Measurements from ENCODE around the gene MGST3.
A peak's percentile ranks its signal among the peaks of the same experiment; 100 is the strongest.
"Not testable (repeated sequence)": the region's sequence is repeated elsewhere in the genome, so short reads cannot be mapped to it uniquely, and the experiment has no call there.

Gene MGST3

DNA sequence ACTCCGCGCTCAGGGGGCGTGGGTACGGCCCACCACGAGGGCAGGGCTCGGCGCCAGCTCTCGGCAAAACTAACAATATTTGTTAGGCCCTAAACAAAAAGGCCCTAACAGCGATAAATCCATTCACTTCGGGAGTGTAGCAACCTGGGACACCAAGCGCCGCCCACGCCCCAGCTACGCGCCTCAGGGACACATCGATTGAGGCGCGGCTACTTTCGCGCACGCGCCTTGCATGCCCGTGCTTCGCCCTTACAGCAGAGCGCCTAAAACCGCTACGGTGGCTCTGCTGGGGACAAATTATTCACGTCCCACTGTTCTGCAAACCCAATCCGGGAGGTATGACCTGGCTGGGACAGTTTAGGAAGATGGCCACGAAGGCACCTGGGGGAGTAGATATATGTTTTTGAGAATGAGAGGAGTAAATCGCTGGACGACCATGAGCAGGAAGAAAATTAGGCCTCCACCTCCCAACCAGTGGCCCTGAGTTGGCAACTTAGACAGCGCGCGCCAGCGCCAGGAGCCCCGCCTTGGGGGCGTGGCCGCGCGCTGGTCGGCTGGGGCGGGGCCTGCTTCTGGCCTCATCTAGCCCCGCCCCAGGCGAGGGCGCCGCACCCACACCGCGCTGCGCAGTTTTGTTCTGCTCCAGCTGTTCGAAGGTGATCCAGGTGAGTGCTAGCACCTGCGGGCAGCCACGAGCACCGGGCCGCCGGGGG lies at the start of gene MGST3:
TSS of gene MGST3 (plus strand) at position 606 of the 713 bp plus-strand sequence. CDS start 18,614 bp downstream, outside the sequence.
- Histone ChIP-seq H3K9ac (ENCODE audit: low read depth in 1 of 2, low read length in 2 of 2) (peak within 1 kb of the TSS; percentile 94 to 98), H3K9me3 (ENCODE audit: control insufficient read depth in 1 of 2, low read length in 2 of 2) (no peaks in the 10 kb centered on the region), H3K27me3 (ENCODE audit: control insufficient read depth in 1 of 2, insufficient read depth in 2 of 2, low read length in 2 of 2) (no peaks in the 10 kb centered on the region), H3K4me1 (ENCODE audit: control insufficient read depth in 1 of 2, insufficient read depth in 2 of 2, low read length in 2 of 2) (peaks cover 35 to 41% of the 10 kb centered on the region in 2 donors), H3K4me3 (ENCODE audit: low read depth in 1 of 2, low read length in 2 of 2) (peak within 1 kb of the TSS; percentile 90 to 99), H3K36me3 (ENCODE audit: control insufficient read depth in 1 of 2, insufficient read depth in 2 of 2, low read length in 2 of 2) (no peaks in the 10 kb centered on the region), H3K27ac (ENCODE audit: low read depth, low read length) (peak within 1 kb of the TSS; percentile 96)

DNA sequence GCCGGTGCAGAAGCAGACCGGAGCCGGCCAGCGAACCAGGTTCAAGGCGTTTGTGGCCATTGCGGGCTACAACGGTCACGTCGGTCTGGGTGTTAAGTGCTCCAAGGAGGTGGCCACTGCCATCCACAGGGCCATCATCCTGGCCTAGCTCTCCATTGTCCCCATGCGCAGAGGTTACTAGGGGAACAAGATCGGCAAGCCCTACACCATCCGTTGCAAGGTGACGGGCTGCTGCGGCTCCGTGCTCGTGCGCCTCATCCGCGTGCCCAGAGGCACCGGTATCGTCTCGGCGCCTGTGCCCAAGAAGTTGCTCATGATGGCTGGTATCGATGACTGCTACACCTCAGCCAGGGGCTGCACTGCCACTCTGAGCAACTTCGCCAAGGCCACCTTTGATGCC lies 49.1 kb upstream of the MGST3 start:
- Histone ChIP-seq H3K4me1 (ENCODE audit: control insufficient read depth in 1 of 2, insufficient read depth in 2 of 2, low read length in 2 of 2) (no peaks in the 10 kb centered on the region), H3K36me3 (ENCODE audit: control insufficient read depth in 1 of 2, insufficient read depth in 2 of 2, low read length in 2 of 2) (no peaks in the 10 kb centered on the region), H3K9ac (ENCODE audit: low read depth in 1 of 2, low read length in 2 of 2) (no peak overlapping the region), H3K9me3 (ENCODE audit: control insufficient read depth in 1 of 2, low read length in 2 of 2) (no peaks in the 10 kb centered on the region), H3K27ac (ENCODE audit: low read depth, low read length) (no peak overlapping the region), H3K4me3 (ENCODE audit: low read depth in 1 of 2, low read length in 2 of 2) (no peak overlapping the region), H3K27me3 (ENCODE audit: control insufficient read depth in 1 of 2, insufficient read depth in 2 of 2, low read length in 2 of 2) (peaks cover 0 to 3% of the 10 kb centered on the region in 2 donors)

DNA sequence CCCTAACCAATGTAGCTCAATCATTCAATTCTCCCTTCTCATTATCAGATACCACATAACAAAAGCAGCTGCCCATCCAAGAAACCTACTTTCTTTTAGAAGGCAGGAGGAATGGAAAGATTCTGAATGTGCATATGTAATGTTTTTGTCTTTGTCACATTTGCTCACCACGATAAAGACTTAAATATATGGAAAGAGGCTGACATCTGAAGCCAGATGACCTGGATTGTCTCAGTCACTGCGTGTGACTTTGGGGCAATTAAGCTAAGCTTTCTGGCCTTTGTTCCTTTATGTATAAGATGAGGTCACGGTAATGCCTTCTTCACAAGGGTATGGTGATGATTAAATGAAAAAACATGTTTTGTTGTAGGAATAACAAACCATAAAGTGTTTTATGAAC lies 44.6 kb upstream of the MGST3 start:
- Histone ChIP-seq H3K36me3 (ENCODE audit: control insufficient read depth in 1 of 2, insufficient read depth in 2 of 2, low read length in 2 of 2) (no peaks in the 10 kb centered on the region), H3K4me1 (ENCODE audit: control insufficient read depth in 1 of 2, insufficient read depth in 2 of 2, low read length in 2 of 2) (no peaks in the 10 kb centered on the region), H3K9ac (ENCODE audit: low read depth in 1 of 2, low read length in 2 of 2) (no peak overlapping the region), H3K4me3 (ENCODE audit: low read depth in 1 of 2, low read length in 2 of 2) (no peak overlapping the region), H3K9me3 (ENCODE audit: control insufficient read depth in 1 of 2, low read length in 2 of 2) (no peaks in the 10 kb centered on the region), H3K27me3 (ENCODE audit: control insufficient read depth in 1 of 2, insufficient read depth in 2 of 2, low read length in 2 of 2) (peaks cover 0 to 13% of the 10 kb centered on the region in 2 donors), H3K27ac (ENCODE audit: low read depth, low read length) (no peak overlapping the region)

DNA sequence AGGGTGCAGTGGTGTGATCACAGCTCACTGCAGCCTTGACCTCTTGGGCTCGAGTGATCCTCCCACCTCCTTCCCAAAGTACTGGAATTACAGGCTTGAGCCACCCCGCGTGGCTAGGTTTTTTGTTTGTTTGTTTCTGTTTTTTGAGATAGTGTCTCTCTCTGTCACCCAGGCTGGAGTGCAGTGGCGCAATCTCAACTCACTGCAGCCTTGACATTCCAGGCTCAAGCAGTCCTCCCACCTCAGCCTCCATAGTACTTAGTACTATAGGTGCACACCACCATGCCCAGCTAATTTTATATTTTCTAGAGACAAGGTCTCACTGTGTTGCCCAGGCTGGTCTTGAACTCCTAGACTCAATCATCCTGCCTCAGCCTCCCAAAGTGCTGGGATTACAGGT lies 39.6 kb upstream of the MGST3 start:
- H3K27ac ChIP-seq (ENCODE audit: low read depth, low read length); H3K36me3 ChIP-seq (ENCODE audit: control insufficient read depth in 1 of 2, insufficient read depth in 2 of 2, low read length in 2 of 2): not testable (repeated sequence)
- peaks cover 8 to 16% of the 10 kb centered on the region in 2 donors for H3K27me3 ChIP-seq (ENCODE audit: control insufficient read depth in 1 of 2, insufficient read depth in 2 of 2, low read length in 2 of 2)

DNA sequence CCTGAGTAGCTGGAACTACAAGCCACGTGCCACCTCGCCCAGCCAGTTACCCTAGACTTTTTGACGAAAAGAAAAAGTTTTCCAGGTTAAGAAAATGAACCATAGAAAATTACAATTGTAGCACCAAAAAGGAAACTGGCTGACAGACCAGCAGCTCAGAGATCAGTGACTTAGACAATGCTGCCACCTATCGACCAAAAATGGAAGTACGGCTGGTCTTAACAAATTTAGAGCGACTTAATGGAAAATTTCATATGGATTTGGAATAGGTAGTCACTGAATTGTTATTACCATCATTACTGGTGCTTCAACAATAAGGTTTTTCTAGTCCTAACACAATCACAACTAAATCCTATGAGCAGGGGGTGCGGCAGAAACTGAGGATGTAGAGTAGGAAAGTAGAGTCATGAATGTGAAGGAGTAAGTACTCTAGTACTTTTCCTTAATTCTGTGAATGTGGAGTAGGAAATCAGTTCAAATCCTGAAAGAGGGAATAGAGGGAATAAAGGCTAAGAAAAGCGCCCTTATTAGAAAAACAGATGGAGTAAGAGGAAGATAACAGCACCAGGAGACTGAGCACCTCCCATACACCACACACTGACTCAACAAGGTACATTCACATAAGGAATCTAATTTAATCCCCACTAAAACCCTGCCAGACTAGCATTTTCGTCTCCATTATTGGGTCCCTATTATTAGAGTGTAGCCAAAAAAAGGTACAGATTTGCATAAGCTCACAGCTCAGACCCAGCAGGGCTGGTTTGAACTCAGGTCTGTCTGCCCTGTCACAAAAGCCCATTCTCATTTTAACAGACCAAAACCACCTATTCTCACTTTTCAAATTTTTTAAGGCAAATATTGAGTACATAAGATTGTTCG lies 37.9 kb upstream of the MGST3 start:
- Histone ChIP-seq H3K9me3 (ENCODE audit: control insufficient read depth in 1 of 2, low read length in 2 of 2) (no peaks in the 10 kb centered on the region), H3K4me1 (ENCODE audit: control insufficient read depth in 1 of 2, insufficient read depth in 2 of 2, low read length in 2 of 2) (peaks cover 0 to 8% of the 10 kb centered on the region in 2 donors), H3K27ac (ENCODE audit: low read depth, low read length) (no peak overlapping the region), H3K4me3 (ENCODE audit: low read depth in 1 of 2, low read length in 2 of 2) (no peak overlapping the region), H3K27me3 (ENCODE audit: control insufficient read depth in 1 of 2, insufficient read depth in 2 of 2, low read length in 2 of 2) (peaks cover 8 to 10% of the 10 kb centered on the region in 2 donors), H3K36me3 (ENCODE audit: control insufficient read depth in 1 of 2, insufficient read depth in 2 of 2, low read length in 2 of 2) (no peaks in the 10 kb centered on the region), H3K9ac (ENCODE audit: low read depth in 1 of 2, low read length in 2 of 2) (no peak overlapping the region)

More for the DNA sequence above, 39.6 kb upstream of the MGST3 start:
- not testable (repeated sequence) for H3K4me1 ChIP-seq (ENCODE audit: control insufficient read depth in 1 of 2, insufficient read depth in 2 of 2, low read length in 2 of 2); H3K4me3 ChIP-seq (ENCODE audit: low read depth in 1 of 2, low read length in 2 of 2); H3K9ac ChIP-seq (ENCODE audit: low read depth in 1 of 2, low read length in 2 of 2); H3K9me3 ChIP-seq (ENCODE audit: control insufficient read depth in 1 of 2, low read length in 2 of 2)

DNA sequence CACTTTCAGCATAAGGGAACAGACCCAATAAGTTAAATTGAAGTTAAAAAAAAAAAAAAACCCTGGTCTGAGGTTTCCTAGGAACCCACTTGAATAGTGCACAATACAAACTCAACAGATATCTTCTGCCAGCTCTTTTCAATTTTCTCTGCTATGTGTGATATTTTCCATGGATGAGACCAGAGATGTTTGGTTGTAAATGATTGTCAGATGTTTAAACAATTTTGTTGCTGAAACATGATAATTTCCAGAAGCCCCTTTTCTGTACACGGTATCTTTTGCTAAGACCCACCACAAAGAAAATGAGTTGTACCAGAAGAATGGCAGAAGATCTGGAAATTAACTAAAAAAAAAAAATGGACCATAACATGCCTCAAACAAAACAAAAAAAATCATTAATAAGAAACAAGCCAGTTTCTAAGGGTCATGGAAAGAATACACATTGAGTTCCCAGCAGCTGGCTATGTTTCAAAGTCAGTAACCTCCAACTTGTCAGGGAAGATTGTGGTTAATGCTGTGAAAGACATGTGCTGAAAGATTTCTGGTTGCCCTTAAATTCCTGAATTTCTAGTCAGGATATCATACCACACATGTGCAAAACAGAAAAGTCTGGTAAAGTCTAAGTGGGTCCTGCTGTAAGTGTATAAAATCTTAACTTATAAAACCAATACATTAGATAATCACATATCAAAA lies 35.6 kb upstream of the MGST3 start:
- no peak overlapping the region for H3K27ac ChIP-seq (ENCODE audit: low read depth, low read length)
- H3K36me3 ChIP-seq (ENCODE audit: control insufficient read depth in 1 of 2, insufficient read depth in 2 of 2, low read length in 2 of 2) = no peaks in the 10 kb centered on the region
- H3K9ac ChIP-seq (ENCODE audit: low read depth in 1 of 2, low read length in 2 of 2) = no peak overlapping the region
- H3K4me3 ChIP-seq (ENCODE audit: low read depth in 1 of 2, low read length in 2 of 2) = no peak overlapping the region
- H3K9me3 ChIP-seq (ENCODE audit: control insufficient read depth in 1 of 2, low read length in 2 of 2) = no peaks in the 10 kb centered on the region
- peaks cover 6 to 8% of the 10 kb centered on the region in 2 donors for H3K27me3 ChIP-seq (ENCODE audit: control insufficient read depth in 1 of 2, insufficient read depth in 2 of 2, low read length in 2 of 2)
- peaks cover 4 to 15% of the 10 kb centered on the region in 2 donors for H3K4me1 ChIP-seq (ENCODE audit: control insufficient read depth in 1 of 2, insufficient read depth in 2 of 2, low read length in 2 of 2)

DNA sequence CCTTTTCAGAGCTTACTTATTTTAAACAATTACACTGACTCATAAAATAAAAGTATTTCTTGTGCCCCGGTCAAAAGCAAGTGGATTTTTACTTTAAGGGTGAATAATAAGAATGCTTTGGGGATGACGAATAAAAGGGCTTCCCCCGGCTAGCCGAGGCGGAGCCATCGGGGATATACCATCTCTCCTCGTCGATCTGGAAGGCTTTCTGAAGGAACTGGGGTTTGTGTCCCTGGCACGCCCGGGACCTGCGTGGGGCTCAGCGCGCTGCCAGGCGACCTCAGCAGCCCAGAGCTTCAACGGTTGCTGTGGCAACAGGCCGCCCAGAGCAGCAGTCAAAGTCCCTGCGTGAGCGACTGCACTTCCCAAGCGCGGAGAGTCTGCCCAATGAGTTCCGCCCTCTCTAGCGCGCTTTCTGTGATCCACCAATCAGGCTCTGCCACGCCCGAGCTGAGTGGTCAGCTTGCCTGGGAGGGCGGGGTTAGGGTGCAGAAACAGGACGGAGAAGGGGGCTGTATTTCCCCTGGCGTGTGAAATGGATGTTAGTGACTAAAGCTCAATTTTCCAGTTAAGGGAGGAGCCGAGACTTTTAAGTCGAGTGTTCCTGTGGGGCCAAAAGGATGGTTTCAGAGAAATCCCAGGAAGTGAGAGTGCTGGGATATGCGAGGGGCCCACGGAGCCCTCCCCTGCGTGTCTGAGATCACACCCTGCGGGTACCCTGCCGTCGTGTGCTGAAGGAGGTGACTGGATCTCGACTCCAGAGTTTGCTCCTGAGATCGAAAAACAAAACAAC lies 33.0 kb upstream of the MGST3 start:
- Histone ChIP-seq H3K9ac (ENCODE audit: low read depth in 1 of 2, low read length in 2 of 2) (peak overlapping the region; percentile 87 to 88), H3K27ac (ENCODE audit: low read depth, low read length) (peak overlapping the region; percentile 64), H3K4me3 (ENCODE audit: low read depth in 1 of 2, low read length in 2 of 2) (peak overlapping the region; percentile 74 to 96), H3K36me3 (ENCODE audit: control insufficient read depth in 1 of 2, insufficient read depth in 2 of 2, low read length in 2 of 2) (no peaks in the 10 kb centered on the region), H3K9me3 (ENCODE audit: control insufficient read depth in 1 of 2, low read length in 2 of 2) (no peaks in the 10 kb centered on the region), H3K4me1 (ENCODE audit: control insufficient read depth in 1 of 2, insufficient read depth in 2 of 2, low read length in 2 of 2) (peaks cover 14 to 18% of the 10 kb centered on the region in 2 donors), H3K27me3 (ENCODE audit: control insufficient read depth in 1 of 2, insufficient read depth in 2 of 2, low read length in 2 of 2) (peaks cover 0 to 8% of the 10 kb centered on the region in 2 donors)

DNA sequence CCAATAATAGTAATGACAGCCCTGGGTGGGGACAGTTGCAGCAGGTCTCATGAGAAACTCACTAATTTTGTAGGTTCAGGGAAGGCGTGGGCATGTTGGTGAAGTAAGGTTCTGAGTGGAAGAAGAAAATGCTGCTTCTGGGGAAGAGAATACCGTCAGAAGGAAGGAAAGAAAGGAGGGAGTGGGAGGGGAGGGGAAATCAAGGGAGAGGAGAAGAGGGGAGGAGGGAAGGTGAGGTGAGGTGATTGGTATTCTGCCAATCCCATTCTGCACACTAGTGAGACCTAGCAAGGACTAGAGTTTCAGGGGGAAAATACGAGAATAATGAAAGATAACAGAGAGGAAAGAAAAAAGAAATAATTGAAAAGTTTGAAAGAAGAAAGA lies 32.4 kb upstream of the MGST3 start:
- H3K9me3 ChIP-seq (ENCODE audit: control insufficient read depth in 1 of 2, low read length in 2 of 2) = no peaks in the 10 kb centered on the region
- H3K4me3 ChIP-seq (ENCODE audit: low read depth in 1 of 2, low read length in 2 of 2) = peak overlapping the region; percentile 74 to 96
- peak overlapping the region; percentile 87 to 88 for H3K9ac ChIP-seq (ENCODE audit: low read depth in 1 of 2, low read length in 2 of 2)
- peaks cover 0 to 5% of the 10 kb centered on the region in 2 donors for H3K27me3 ChIP-seq (ENCODE audit: control insufficient read depth in 1 of 2, insufficient read depth in 2 of 2, low read length in 2 of 2)
- peaks cover 14 to 18% of the 10 kb centered on the region in 2 donors for H3K4me1 ChIP-seq (ENCODE audit: control insufficient read depth in 1 of 2, insufficient read depth in 2 of 2, low read length in 2 of 2)
- no peaks in the 10 kb centered on the region for H3K36me3 ChIP-seq (ENCODE audit: control insufficient read depth in 1 of 2, insufficient read depth in 2 of 2, low read length in 2 of 2)
- H3K27ac ChIP-seq (ENCODE audit: low read depth, low read length) = peak overlapping the region; percentile 64

DNA sequence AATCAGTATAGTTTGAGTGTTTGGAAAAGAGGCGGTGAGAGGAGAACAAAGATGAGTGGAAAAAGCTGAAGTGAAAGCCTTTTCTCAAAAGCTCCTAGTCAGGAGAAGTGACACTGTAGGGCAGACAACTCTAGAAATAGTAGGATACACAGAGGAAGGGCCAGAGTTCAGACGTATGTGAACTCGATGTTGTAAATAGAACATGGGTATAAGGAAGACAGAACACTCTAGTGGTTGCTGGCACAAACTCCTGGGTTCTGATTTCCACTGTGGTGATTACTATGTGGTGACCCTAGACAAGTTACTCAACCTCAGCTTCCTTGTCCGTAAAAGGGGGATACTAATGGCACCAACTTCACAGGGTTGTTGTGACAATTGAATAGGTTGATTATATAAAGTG lies 30.2 kb upstream of the MGST3 start:
- Histone ChIP-seq H3K9me3 (ENCODE audit: control insufficient read depth in 1 of 2, low read length in 2 of 2) (no peaks in the 10 kb centered on the region), H3K36me3 (ENCODE audit: control insufficient read depth in 1 of 2, insufficient read depth in 2 of 2, low read length in 2 of 2) (no peaks in the 10 kb centered on the region), H3K27me3 (ENCODE audit: control insufficient read depth in 1 of 2, insufficient read depth in 2 of 2, low read length in 2 of 2) (no peaks in the 10 kb centered on the region), H3K4me3 (ENCODE audit: low read depth in 1 of 2, low read length in 2 of 2) (no peak overlapping the region), H3K9ac (ENCODE audit: low read depth in 1 of 2, low read length in 2 of 2) (no peak overlapping the region), H3K4me1 (ENCODE audit: control insufficient read depth in 1 of 2, insufficient read depth in 2 of 2, low read length in 2 of 2) (peaks cover 14 to 18% of the 10 kb centered on the region in 2 donors), H3K27ac (ENCODE audit: low read depth, low read length) (no peak overlapping the region)
